Measurements from ENCODE around the gene PARVB.
A peak's percentile ranks its signal among the peaks of the same experiment; 100 is the strongest.

The PARVB gene

DNA sequence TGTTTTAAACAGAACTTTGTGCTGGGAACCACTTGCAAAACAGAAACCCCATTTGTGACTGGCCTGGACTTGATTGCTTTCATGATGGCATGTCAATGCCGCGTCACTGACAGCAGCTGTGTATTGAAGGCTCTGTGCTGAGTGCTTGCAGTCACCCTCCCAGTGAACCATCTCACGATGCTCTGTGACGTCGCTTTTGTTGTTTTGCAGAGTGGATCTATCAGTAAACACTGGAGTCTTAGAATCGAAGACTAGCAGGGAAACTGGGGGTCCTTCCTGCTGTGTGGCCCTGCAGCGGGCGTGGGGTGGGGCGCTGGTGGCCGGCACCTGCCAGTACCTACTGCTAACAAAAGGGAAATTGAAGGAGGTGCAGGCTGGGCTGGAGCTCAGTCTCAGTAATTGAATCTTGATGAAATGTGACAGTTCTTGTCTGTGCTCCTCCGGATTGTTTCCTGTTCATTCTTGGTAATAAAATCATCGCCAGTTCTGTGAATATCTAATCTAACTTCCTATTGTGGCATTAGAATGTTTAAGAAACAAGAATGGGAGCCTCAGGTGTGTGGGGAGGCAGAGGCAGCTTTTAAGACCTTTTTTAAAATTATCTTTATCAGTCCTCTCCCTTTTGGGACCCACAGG lies 106.1 kb downstream of the PARVB start:
- no peak for TF ChIP-seq CTCF (IDR thresholded peaks at IDR 0.05; ENCODE audit: low read depth, low read length)
- no peak for DNase-seq (ENCODE audit: extremely low read depth, low read depth)

DNA sequence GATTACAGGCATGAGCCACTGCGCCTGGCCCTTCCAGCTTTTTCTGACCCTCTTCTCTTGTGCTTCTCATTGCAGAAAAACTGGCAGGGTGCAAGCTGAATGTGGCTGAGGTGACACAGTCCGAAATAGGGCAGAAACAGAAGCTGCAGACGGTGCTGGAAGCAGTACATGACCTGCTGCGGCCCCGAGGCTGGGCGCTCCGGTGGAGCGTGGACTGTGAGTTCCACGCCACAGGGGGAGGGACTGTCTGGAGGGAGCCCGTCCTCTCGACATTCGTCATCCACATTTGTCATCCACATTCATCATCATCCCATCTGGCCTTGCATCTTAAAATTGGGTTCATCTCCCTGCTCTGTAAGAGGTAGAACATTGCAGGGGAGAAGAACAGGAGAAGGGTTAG lies 107.3 kb downstream of the PARVB start:
- no peak for DNase-seq (ENCODE audit: extremely low read depth, low read depth)
- no peak for TF ChIP-seq CTCF (IDR thresholded peaks at IDR 0.05; ENCODE audit: low read depth, low read length)

DNA sequence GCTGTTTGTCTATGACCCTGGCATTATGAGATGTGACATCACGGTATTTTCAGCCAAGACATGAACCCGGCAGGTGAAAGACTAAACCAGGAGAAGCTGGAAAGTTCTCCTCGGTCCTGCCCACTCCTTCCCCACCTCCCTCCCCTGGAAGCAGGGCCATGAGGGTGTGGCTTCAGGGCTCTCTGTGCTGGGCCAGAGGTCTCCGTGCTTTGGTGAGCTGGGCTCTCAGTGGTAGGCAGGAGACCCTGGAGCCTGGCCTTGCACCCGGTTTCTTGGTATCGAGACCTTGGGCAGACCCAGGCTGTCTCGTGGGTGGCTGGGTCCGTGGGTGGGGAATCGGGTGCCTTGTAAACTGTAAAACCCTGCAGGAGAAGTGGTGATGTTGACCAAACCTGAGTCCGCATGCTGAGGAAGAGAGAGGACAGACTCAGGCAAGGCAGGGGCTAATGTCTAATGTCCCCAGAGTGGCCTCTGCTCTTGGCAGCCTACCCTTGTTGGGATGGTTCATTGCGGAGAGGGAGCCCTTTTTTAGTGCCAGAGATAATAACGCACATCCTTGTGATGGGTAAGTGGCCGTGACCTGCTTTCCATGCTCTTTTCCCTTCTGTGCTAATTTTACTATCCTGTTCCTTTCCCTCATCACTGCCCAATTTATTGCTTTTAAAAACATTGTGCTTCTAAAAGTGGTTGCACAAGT lies 108.0 kb downstream of the PARVB start:
- DNase-seq (ENCODE audit: extremely low read depth, low read depth) = no peak
- TF ChIP-seq CTCF (IDR thresholded peaks at IDR 0.05; ENCODE audit: low read depth, low read length) = no peak

DNA sequence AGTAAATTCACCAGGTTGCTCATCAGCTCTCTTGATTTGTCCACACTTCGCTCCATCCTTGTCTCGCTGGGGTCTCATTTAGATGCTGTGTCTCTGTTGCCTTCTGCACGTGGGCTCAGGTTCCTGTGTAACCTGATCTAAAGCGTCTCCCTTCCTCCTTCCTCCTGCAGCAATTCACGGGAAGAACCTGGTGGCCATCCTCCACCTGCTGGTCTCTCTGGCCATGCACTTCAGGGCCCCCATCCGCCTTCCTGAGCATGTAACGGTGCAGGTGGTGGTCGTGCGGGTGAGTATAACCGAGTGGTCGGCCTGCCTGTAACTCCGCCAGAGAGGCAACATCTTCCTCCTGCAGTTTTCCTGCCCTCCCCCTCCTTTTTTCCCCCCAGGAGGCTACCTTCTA lies 108.6 kb downstream of the PARVB start:
- no peak for TF ChIP-seq CTCF (IDR thresholded peaks at IDR 0.05; ENCODE audit: low read depth, low read length)
- no peak for DNase-seq (ENCODE audit: extremely low read depth, low read depth)

DNA sequence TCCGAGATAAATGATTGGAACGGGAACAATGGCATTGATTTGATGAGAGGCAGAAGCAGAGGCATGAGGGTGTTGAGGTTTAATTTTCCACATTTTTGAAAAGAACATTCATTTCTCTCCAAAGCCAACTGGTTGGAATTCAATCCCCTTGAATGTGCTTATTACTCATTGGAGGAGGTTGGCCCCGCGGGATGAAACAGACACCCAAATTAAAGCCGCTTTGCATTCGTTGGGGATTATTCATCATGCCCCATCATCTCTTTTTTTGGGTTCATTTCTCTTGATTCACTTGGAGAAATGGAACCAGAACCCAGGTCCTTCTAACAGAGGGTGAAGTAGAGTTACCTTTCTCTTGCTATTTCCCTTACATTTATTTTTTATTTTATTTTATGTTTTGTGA lies 109.1 kb downstream of the PARVB start:
- TF ChIP-seq CTCF (IDR thresholded peaks at IDR 0.05; ENCODE audit: low read depth, low read length) = no peak
- DNase-seq (ENCODE audit: extremely low read depth, low read depth) = peak; percentile 15

DNA sequence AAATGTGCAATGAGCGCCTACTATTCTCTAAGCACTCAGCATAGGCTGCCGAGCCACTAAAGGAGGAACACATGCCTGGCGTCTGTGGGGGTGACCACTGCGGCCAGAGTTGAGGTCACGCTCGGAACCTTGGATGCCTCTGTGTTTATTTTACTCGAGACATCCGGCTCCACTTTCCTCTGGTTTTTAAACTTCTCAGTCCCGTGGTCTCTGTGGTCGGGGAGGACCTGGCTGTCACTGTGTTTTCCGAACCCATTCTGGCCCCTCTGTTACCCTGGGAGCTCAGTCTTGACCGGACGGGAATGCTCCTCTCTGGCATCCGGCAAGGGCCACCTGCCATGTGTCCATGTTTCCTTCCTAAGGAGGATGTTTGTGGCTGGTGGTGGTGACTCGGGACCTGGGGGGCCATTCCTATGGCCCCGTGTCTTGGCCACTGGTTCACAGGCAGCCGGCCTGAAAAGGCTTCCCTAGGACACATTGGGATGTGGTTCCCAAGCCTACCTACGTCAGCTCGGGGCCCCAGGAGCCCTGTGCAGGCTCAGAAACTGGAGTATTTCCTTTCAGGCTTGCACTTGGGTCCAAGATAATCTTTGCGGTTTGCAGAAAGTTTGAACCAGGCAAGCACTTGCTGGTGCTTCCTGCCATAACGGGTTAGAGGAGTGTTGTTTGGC lies 109.9 kb downstream of the PARVB start:
- DNase-seq (ENCODE audit: extremely low read depth, low read depth) = no peak
- TF ChIP-seq CTCF (IDR thresholded peaks at IDR 0.05; ENCODE audit: low read depth, low read length) = no peak

DNA sequence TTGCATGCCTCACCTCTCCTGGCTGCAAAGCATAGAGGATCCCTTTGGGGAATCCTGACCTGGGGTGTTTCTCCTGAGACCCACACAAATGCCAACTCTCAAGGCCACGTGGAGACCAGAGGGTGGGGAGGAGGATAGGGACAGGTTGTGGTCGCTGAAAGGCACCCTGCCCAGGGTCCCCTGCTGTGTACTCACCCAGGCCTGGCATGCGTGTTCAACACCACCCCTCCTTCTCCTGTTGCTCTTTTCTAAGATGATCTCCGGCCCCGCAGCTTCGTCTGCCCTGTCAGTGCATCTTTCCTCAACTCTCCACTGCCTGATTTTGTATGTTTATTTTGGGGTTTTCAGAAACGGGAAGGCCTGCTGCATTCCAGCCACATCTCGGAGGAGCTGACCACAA lies 112.0 kb downstream of the PARVB start:
- no peak for TF ChIP-seq CTCF (IDR thresholded peaks at IDR 0.05; ENCODE audit: low read depth, low read length)
- DNase-seq (ENCODE audit: extremely low read depth, low read depth) = no peak
